Choroid plexus epithelial cell (primary cell): Measurements from ENCODE around the gene MESD.

Experiments used
- DNase-seq: peaks from one replicate; pipeline ENCODE4 v3.0.0-alpha.2; 2010; ENCODE audit warnings: low read depth
- H3K4me3 ChIP-seq: 2 replicates; pipeline ENCODE4 v1.5.1; 2011; ENCODE audit warnings: low read depth, mild to moderate bottlenecking, control low read depth, low read length, moderate library complexity
- CTCF ChIP-seq: conservative IDR thresholded peaks from 2 replicates; pipeline ENCODE4 v1.5.1; 2011; ENCODE audit warnings: low read depth, mild to moderate bottlenecking, control low read depth, inconsistent platforms, low read length, moderate library complexity

The MESD gene

GRCh38 chr15:81014446-81015093 lies 25.0 kb upstream of the MESD start:
- TF ChIP-seq CTCF = no peak
- no peak for DNase-seq
- no peak overlapping the region for H3K4me3 ChIP-seq

- DNase-seq = no peak
- TF ChIP-seq CTCF = no peak
- H3K4me3 ChIP-seq = no peak overlapping the region
These were observed 23.8 kb upstream of the MESD start for GRCh38 chr15:81013396-81013929.

GRCh38 chr15:81012588-81012987 lies 23.0 kb upstream of the MESD start:
- no peak overlapping the region for H3K4me3 ChIP-seq
- no peak for TF ChIP-seq CTCF
- no peak for DNase-seq

GRCh38 chr15:81011593-81011992 lies 22.0 kb upstream of the MESD start:
- no peak for TF ChIP-seq CTCF
- DNase-seq = no peak
- H3K4me3 ChIP-seq = no peak overlapping the region

GRCh38 chr15:81010086-81010485 lies 20.5 kb upstream of the MESD start:
- DNase-seq = no peak
- H3K4me3 ChIP-seq = no peak overlapping the region
- no peak for TF ChIP-seq CTCF

- no peak overlapping the region for H3K4me3 ChIP-seq
- no peak for TF ChIP-seq CTCF
- no peak for DNase-seq
These were observed 18.7 kb upstream of the MESD start for GRCh38 chr15:81008312-81008711.

GRCh38 chr15:81007428-81008064 lies 17.9 kb upstream of the MESD start:
- no peak for TF ChIP-seq CTCF
- no peak for DNase-seq

More at GRCh38 chr15:81007428-81008064, 17.9 kb upstream of the MESD start:
- no peak overlapping the region for H3K4me3 ChIP-seq
